Pons (tissue), 1 donor: ENCODE data around the gene NXF1.
A peak's percentile ranks its signal among the peaks of the same experiment; 100 is the strongest.
"Not testable (repeated sequence)": the region's sequence is repeated elsewhere in the genome, so short reads cannot be mapped to it uniquely, and the experiment has no call there.

Experiments
- DNase-seq: peaks from one replicate; pipeline ENCODE4 v3.0.0-alpha.2; 2016; ENCODE audit warnings: low spot score

NXF1 gene

GRCh38 chr11:62832336-62833234, 27.3 kb upstream of the NXF1 start, which contains the start of gene TEX54:
TSS of gene TEX54 (minus strand) at chr11:62832841.
- no peak for DNase-seq

- peak; percentile 99 for DNase-seq
Measured at GRCh38 chr11:62831520-62832335, 26.5 kb upstream of the NXF1 start, which contains the start of gene STX5. TSS of gene STX5 (minus strand) at chr11:62832051. CDS start at chr11:62831243, 808 bp downstream.

DNA sequence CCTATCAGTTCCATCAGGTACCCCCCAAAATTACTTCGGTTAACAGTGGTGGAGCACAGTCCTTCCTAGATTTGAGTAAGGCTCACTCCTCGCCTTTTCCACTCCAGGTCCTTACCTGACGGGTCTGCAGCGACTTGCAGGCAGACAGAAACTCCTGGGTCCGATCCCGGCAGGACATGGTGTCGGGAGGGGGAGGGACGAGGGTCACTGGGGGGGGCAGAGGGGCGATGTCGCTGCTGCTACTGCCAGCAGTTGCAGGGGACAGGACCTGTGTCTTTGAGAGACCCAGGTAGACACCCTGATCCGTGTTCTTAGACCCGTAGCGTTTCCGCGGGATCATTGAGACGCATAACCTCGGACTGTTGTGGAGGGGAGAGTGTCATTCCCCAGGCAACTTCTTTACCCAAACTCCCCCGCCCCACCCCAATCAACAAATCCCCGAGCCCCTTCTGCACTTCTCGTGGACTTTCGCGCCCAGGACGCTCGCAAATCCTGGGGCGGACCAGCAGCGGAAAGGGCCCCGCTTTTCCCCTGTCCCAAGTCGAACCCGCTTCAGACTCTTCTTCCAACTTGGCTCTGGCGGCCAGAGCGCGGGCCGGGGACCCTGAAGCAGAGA, 25.8 kb upstream of the NXF1 start:
- DNase-seq: no peak

- DNase-seq: not testable (repeated sequence)
Measured at GRCh38 chr11:62828130-62828529, 22.9 kb upstream of the NXF1 start.

DNA sequence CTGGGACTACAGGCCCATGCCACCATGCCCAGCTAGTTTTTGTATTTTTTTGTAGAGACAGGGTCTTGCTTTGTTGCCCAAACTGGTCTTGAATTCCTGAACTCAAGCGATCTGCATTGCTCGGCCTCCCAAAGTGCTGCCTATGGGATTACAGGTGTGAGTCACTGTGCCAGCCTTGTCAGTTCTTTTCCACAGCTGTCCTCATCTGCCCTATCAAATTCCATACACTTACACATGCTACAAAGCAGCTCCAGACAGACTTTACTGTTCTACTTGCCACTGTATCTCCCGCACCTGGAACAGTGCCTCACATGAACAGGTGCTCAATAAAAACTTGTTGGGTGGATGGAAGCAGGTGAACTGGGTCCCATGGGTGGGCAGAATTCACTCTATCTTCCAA, 18.4 kb upstream of the NXF1 start:
- DNase-seq: no peak

- no peak for DNase-seq
Measured at GRCh38 chr11:62817129-62817528, 11.9 kb upstream of the NXF1 start.

GRCh38 chr11:62816557-62816956, 11.3 kb upstream of the NXF1 start:
- DNase-seq: no peak

DNA sequence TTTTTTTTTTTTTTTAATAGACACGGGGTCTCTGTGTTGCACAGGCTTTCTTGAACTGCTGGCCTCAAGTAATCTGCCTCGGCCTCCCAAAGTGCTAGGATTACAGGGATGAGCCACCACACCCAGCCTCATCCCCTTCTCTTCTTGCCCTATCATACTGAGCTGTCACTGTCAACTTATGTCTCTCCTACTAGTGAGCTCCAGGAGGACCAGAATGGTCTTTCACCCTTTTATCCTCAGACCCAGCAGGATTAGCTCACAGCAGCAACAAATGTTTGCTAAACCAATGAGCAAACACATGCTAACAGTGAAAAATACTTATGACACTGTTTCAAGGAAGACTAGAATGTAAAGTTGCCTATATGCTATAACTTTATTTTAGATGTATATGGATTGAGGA, 6.4 kb upstream of the NXF1 start:
- DNase-seq: no peak

DNA sequence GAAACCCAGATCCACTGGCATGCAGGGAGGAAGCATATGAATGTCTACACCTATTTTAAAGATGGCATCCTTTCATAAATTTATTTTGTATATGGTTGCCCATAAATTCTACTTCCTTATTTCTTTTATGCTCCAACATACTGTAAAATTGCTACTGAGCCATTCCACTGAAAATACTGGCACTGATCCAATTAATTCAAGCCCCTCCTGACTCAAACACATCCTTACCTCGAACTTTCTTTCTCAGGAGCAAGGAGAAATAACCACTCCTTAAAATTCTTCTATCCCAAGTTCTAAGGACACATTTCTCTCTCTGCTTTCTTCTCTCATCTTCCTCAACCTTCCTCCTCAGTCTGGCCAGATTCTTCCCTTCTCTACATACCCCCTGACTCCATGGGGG, 5.5 kb upstream of the NXF1 start:
- DNase-seq: no peak

DNA sequence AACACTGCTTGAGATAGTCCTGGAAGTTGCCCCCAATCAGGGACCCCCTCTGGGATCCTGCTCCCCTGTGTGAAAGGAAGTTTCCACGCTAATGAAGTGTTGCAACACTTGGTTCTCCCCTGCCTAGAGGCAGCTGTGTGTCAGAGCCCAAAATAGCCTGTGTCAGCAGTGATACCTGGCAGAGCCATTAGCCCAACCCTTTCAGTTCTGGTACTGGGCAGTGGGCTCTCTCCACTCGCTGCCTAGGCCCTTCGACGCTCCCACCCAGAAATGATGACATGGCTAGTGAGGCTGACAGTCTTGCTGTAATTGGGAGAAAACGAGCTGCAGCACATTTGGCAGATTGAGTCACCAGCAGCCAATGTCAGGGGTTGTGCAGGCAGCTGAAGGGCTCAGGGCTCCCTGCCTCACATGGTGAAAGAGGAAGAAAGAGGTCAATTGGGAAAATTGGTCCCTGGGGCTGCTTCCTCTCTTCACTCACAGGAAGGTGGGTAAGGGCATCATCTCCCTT, 1.4 kb upstream of the NXF1 start:
- peak; percentile 39 for DNase-seq

- no peak for DNase-seq
Measured at GRCh38 chr11:62805961-62806441, 761 bp upstream of the NXF1 start.

DNA sequence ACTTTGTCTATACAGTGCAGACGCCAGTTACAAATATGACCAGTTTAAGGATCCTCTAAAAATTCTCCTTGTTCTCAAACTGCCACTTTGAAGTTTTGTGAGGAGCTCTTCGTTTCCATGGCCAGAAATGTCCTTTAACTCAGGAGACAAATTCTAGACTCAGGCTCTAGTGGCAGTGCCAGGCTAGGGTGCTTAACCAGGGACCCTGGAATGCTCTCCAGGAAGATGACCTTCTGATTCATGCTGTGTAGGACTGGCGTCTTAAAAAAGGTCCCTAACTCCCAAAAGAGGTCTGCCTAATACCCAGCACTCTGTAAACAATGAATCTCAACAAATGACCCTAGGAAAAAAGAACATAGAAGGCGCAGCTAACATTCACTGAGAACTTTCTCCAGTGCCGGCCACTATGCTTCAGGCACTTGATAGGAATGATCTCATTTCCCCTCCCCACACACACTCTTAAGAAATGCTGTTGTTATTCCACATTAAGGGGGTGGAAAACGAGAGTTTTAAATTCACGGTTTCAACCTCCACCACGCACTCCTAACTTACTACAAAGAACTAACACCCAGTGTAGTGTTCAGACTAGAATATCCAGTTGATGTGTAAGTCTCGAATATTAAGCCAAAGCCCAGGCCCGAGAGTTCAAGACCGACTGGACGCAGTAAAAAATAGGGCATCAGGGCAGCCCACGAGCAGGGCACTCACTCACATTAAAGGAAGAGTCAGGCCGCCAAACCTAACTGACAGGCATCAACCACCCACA, 747 bp downstream of the NXF1 start:
- peak; percentile 30 for DNase-seq

GRCh38 chr11:62801071-62801470, 4.2 kb downstream of the NXF1 start:
- DNase-seq: no peak

DNA sequence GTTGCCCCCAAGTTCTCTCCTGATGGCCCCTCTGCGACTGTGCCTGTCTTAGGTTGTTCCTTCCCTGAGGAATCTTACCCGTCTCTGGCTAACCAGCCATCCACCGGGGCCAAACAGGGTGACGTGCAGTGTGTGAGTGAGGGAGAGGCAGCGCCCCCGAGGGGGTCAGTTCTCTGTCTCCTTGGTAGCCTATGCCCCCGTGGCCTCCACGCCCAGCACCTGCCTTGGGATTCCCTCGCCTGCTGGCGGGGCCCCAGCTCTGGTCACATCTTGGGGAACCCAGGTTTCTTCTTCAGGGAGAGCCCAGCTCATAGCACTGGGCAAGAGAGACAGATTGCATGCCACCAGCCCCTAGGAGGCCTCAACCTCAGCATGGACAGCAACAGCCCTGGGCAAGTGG, 5.8 kb downstream of the NXF1 start:
- no peak for DNase-seq

GRCh38 chr11:62796281-62796680, 9.0 kb downstream of the NXF1 start:
- DNase-seq: no peak

GRCh38 chr11:62794201-62794775, 11.0 kb downstream of the NXF1 start:
- DNase-seq: no peak

DNA sequence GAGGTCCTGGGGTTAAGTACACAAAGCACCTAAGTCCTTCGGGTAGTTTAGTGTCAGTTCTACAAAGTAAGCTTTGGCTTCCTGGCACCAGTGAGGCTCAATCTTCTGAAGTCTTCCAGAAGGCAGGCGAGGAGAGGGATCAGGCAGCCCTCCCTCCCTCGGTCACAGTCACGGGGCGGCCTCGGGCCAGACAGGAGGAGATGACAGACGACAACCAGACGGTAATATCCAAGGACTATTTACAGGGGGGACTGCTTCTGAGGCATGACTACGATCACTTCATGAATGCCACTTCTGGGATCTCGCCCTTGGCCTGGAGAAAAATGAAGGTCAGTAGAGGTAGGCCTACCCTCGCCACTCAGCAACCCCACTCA, 13.1 kb downstream of the NXF1 start:
- no peak for DNase-seq

DNA sequence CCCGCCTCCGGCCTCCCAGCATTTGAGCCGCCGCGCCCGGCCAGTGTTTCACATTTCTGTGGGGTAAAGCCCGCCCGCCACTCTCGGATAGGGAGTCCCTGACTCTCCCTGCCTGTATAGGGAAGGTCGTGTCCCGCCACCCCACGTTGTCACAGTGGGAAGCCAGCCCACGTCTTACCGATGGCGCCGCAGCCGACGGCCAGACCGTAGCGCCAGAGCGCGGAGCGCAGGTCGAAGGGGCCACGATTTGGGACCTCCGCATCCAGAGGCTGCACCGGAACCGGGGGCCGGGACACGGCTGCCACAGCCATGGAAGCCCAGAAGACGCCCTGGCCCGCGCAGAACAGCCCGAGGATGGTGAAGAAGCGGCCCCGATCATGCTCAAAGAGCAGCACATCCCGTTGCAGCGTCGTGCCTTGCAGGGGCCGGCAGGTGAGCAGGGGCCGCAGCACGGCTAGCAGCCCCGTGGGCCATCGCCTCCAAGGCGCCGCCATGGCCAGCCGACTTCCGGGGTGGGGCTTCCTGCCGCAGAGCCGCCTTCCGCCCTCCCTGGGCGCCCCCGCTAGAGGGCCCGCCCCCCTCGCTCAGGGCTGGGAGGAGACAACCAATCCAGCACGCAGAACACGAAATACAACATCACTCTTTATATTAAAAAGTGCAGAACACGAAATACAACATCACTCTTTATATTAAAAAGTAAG, 13.6 kb downstream of the NXF1 start, which contains the start of gene TMEM223:
TSS of gene TMEM223 (minus strand) at position 506 of the 701 bp plus-strand sequence. CDS start at position 494, 12 bp downstream.
- DNase-seq: peak; percentile 83

GRCh38 chr11:62789576-62789975, 15.7 kb downstream of the NXF1 start:
- no peak for DNase-seq

GRCh38 chr11:62788991-62789390, 16.2 kb downstream of the NXF1 start:
- no peak for DNase-seq
